Cardiac fibroblast (primary cell): Measurements from ENCODE around the gene VAMP3.
A peak's percentile ranks its signal among the peaks of the same experiment; 100 is the strongest.

Source experiments
- DNase-seq, 2 donors: peaks; one replicate each; pipeline versions ENCODE4 v3.0.0 to v3.0.0-alpha.2; 2010; ENCODE audit warnings: low read depth in 2 of 2
- H3K4me3 ChIP-seq, 2 donors: replicated peaks in 1 of 2; 1 replicate in 1 of 2; 2 replicates in 1 of 2; pipeline ENCODE4 v1.5.1; 2011; ENCODE audit warnings: low read depth in 2 of 2, low read length in 2 of 2, mild to moderate bottlenecking in 2 of 2, moderate library complexity in 1 of 2
- TF ChIP-seq, protein P1 (sequence below): IDR thresholded peaks from one replicate; pipeline ENCODE4 v1.5.1; 2011; ENCODE audit warnings: low read depth, mild to moderate bottlenecking, low read length, inconsistent platforms

VAMP3 gene

DNA sequence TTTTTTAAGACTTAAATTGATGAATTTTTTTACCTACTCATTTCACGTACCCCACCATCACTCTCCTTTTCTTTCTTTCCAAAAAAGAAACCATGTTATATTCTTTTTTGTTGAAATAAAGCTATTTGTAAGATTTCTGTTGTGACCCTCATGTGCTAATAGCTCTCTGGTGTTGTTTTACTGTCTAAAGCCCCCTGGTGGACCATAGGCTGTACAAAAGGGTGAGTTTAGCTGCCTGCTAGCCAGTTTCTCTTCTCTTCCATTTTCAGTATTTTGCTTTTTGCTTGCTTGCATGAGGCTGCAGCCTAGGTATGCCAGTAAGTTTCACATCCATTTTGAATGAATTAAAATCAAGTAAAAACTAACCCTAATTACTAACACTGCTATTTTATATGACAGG is 15.6 kb upstream of the VAMP3 start:
- TF ChIP-seq, protein P1, sequence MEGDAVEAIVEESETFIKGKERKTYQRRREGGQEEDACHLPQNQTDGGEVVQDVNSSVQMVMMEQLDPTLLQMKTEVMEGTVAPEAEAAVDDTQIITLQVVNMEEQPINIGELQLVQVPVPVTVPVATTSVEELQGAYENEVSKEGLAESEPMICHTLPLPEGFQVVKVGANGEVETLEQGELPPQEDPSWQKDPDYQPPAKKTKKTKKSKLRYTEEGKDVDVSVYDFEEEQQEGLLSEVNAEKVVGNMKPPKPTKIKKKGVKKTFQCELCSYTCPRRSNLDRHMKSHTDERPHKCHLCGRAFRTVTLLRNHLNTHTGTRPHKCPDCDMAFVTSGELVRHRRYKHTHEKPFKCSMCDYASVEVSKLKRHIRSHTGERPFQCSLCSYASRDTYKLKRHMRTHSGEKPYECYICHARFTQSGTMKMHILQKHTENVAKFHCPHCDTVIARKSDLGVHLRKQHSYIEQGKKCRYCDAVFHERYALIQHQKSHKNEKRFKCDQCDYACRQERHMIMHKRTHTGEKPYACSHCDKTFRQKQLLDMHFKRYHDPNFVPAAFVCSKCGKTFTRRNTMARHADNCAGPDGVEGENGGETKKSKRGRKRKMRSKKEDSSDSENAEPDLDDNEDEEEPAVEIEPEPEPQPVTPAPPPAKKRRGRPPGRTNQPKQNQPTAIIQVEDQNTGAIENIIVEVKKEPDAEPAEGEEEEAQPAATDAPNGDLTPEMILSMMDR = peak; percentile 36
- no peak overlapping the region for H3K4me3 ChIP-seq
- DNase-seq = peak; percentile 16 to 19

DNA sequence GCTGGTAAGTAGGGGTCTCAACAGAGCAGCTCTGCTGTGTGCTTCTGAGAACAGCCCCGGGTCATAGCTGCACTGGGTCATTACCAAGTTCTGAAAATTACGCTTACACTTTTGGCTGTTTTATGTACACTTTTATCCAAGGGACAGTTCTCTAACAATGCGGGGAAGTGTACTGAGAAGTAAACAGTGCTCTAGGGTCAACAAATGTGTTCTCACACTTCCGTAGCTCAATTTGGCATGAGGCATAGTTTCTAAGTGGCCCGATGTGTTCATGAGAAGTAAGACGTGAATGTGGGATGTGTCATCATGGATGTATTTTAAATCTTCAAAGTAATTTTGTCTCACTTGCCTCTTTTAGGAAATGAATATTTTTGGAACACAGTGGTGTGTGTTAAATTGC is 10.9 kb upstream of the VAMP3 start:
- no peak overlapping the region for H3K4me3 ChIP-seq
- TF ChIP-seq, protein P1 = no peak
- no peak for DNase-seq

DNA sequence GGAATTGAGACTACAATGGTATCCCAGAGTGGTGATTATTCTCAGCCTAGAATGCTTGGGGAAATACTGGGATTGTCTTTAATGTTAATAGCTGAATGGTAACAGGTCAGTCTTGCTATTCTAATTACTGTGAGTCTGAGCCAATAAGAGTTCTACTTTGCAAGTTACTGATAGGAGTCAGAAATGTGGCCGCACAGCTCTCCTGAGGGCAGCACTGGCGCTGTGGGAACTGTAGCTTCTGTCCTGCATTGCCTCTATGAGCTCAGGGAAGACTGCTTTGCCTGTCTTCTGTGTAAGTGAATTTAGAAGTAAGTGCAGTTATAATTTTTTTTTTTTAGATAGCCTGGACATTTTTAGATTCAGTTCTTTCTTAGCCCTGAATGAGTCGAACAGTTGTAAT is 10.0 kb upstream of the VAMP3 start:
- DNase-seq = no peak
- no peak overlapping the region for H3K4me3 ChIP-seq
- TF ChIP-seq, protein P1 = no peak

DNA sequence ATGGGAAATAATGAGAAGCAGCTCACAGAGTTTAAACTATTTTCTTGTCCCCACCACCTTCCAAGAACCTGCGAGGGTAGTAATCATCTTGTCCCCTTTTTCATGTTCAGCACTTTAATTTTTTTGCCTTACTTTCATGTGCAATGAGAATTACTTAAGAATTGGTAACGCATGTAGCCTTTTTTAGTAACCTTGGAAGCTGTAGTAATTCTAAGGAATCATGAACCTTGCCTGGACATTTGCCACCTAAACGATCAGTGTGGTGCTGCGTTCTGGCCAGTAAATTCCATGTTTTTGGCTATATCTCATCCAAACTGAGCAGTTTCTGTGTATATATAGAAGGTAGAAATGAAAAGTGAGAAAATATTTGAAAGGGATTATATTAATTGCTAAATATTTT is 3.9 kb upstream of the VAMP3 start:
- DNase-seq = no peak
- H3K4me3 ChIP-seq = no peak overlapping the region
- TF ChIP-seq, protein P1 = no peak

DNA sequence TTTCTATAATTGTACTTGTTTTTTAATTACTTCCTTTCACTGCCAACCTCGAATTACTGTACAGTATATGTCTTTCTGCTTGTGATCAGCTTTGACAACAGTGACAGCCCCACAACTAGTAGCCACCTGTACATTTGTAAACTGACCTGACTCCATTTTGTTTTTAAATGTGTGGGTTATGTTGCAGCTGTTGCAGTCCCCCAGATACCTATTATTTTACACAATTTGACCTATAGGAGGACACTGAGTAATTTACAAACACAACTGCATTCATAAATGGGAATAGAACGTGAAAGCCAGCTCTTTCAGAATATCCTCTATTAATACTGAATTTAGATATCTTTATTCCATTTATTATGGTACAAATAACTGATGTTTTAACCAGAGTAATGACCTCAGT is 2.5 kb upstream of the VAMP3 start:
- TF ChIP-seq, protein P1 = no peak
- DNase-seq = no peak
- no peak overlapping the region for H3K4me3 ChIP-seq

DNA sequence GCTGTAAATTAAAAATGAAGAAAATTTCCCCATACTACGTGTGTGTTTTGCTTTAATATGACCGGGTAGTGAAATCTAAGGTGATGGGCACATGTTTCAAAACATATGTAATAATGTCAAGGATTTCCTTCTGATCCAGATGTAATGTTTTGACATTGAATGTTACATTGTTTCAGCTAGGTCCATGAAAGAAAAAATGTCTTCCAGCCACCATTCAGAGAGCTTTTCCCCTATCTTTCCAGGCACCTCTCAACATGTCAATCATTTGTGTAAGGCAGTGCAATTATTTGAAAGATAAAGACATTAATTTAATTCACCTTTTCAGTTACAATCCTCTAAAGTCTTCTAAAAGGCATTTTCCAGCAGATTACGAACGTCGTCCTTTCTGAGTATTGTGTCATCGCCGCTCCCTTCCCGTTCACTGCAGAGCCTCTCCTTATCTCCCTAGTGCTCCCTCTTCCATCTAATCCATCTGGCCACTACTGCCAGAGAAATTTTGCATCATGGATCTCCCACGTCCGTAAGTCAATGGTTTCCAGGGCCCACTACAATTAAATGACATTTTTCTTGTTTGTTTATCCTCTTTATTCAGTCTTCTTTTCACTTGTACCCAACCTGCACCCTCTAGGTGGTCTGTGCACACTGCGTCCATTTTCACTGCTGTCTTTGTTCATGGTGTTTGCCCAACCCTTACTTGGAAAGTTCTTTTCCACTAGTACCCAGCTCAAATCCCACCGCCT is 1.3 kb upstream of the VAMP3 start:
- no peak overlapping the region for H3K4me3 ChIP-seq
- TF ChIP-seq, protein P1 = no peak
- no peak for DNase-seq

DNA sequence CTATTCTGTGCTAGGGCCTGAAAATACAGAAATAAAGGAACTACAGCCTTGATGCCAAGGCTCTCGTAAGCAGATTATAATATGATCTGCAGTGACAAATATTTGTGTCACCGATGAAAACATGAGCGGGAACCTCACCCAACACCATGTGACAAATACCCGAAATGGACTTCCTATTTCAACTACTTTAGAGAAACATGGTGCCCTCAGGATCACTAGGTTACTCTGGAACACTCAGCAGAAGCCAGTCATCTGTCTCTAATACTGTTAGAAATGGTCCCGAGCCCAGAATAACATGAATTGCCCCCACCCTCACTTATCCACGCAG is 463 bp upstream of the VAMP3 start:
- H3K4me3 ChIP-seq = peak overlapping the region; percentile 80 to 92
- TF ChIP-seq, protein P1 = no peak
- no peak for DNase-seq
